GM18520 (cell line): ENCODE data around the gene CYBC1.

Experiments used
- ATAC-seq: cut with Tn5 transposase; IDR thresholded peaks from one replicate; pipeline ENCODE4 v1.9.1; 2021; ENCODE audit not compliant: unreplicated experiment

Gene CYBC1

GRCh38 chr17:82449131-82449882 is 1.2 kb downstream of the CYBC1 start:
- no peak for ATAC-seq

- no peak for ATAC-seq
These were observed 2.7 kb downstream of the CYBC1 start for GRCh38 chr17:82447876-82448275.

DNA sequence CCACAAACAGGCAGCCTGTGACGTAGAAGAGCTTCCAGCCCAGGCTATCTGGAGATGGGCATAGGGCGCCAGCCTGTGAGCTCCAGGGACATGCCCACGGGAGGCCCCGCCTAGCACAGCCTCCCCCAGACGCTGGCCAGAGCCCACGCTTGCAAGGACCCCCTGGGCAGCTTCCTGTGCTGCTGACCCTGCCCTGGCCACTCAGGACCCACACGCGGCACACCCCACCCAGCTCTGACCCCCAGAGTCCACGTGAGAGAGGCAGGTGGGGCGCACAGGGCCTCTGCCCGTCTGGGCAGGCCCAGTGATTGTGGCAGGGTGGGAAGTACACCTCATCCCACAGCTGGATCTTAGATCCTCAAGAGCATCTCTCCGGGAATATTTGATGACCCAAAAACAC is 3.9 kb downstream of the CYBC1 start:
- ATAC-seq: no peak

- ATAC-seq: no peak
These were observed 4.4 kb downstream of the CYBC1 start for GRCh38 chr17:82446124-82446523.

GRCh38 chr17:82445542-82445941 is 5.0 kb downstream of the CYBC1 start:
- ATAC-seq: no peak

DNA sequence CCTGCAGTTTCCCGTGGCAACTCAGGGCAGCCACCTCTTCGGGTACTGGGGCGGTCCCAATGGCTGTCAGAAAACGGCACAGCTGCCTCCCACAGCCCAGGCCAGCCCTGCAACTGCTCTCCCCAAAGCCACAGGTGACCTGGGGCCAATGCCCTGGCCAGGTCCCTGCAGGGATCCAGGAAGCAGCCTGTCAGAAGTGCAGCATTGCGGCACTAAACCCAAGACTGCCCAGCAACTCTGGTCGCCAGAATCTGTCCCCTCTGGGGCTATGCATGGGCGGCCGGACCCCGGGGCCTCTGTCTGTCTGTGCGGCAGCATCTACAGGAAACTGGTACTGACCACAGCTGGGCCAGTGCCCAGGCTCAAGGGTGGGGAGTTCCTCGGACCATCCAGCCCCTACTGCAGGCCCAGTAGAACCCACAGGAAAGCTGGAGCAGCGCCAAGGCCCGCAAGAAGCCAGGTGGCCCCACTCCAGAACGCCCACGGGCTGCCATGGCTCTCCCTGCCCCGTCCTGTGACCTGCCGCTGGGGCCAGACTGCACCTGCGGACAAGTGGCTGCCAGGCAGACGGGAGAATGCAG is 5.5 kb downstream of the CYBC1 start:
- no peak for ATAC-seq

DNA sequence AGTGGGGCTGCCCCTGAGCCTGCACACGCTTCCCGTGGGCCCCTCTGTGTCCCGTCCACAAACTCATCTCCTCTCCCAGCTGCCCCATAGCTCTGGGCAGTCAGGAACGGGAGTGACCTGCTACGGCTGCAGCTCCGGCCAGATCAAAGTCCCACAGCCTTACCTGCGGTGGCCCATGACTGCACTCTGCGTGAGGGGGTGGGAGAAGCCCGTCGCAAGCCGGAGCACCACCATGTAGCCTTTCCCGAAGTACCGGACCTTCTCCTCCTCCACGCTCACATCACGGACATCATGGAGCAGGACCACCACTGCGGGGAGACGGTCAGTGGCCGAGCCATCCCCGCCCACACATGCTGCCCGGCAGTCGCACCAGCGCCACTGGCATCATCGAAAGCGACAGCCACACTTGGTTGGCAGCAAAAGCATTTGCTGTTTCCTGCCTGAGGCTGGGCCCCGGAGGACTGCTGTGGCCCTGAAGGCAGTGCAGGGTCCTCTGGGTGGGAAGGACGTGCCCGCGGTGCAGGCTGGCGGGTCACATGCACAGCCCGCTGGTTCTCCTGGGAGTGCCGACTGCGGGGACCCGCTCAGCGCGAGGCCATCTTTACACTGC is 6.2 kb downstream of the CYBC1 start:
- ATAC-seq: no peak

GRCh38 chr17:82443465-82444283 is 6.9 kb downstream of the CYBC1 start:
- ATAC-seq: no peak

DNA sequence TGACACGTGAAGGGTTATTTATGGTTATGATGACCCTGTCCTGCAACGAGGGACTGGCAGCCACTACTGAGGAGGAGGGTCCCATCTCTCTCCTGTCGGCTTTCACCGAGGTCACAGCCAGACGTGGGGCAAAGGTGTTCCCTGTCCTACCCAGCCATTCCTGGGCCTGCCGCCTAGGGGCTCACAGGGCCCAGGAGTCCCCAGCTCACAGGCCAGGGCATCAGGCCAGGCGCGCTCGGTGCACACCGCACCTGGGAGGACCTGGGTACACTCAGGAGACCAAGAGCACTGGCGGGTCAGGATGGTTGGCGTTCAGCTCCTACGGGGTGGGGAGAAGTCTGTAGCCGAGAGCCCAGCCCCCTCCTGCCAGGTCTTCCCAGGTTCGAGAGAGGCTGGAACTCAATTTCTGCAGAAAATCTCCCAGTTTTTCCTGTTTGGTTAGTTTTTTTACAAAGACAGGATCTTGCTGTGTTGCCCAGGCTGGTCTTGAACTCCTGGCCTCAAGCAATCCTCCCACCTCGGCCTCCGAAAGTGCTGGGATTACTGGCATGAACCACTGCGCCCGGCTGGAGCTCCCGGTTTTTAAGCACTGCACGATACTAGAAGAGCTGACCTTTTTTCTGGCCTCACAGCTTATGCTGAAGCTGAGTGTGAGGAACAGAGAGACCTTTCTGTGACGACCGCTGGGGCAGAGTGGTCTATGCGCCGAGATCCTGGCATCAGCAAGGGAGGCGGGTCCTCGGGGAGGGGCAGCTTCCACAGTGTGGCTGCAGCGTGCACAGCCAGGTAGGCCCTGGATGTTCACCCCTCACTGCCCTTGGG is 7.7 kb downstream of the CYBC1 start:
- no peak for ATAC-seq

DNA sequence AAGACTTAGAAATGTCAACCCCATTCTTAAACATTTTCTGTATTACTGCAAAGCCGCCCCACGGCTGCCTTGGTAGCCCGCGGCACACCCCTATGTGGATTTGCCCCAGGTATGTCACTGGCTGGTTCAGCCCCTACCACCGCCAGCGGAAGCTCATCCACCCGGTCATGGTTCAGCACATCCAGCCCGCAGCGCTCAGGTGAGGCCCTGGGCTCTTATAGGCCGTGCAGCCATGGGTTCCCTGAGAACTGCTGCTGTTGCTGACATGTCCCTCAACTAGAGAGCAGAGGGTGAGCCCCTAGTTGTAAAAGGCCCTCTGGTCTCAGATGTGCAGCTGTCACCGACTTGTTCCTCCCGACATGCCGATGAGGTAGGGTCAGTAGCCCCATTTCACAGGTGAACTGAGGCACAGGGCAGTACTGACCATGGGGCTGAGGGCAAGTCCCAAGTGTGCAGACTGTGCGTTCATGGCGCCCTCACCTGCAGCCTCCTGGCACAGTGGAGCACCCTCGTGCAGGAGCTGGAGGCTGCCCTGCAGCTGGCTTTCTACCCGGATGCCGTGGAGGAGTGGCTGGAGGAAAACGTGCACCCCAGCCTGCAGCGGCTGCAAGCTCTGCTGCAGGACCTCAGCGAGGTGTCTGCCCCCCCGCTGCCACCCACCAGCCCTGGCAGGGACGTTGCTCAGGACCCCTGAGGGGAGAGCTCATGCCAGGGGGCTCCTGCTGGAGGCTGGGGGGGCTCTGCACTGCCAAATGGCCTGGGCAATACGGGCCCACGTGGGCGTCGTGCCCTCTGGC is 8.7 kb downstream of the CYBC1 start:
- no peak for ATAC-seq

GRCh38 chr17:82440991-82441627 is 9.4 kb downstream of the CYBC1 start:
- no peak for ATAC-seq

DNA sequence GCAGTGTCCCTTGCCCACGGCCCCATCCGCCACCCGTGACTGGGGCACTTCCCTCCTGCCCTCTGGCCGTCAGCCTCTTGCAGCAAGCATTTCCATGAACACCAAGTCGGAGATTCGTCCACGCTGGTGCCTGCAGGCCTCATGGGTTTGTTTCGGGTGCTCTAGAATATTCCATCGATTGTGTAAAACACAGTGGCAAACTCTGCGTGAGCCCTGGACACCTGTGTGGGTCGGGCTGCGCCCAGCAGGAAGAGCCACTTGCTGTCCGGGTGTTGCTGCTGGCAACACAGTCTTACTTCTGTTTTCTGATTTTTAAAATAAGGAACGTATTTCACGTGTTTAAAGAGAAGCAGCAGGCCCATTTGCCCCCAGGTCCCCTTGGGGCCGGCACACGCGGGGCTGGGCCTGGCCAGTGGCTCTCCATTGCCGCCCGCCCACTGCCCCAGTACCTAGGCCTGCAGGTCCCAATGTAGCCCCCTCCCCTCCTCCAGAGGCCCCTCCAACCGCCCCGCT is 10.0 kb downstream of the CYBC1 start:
- no peak for ATAC-seq

DNA sequence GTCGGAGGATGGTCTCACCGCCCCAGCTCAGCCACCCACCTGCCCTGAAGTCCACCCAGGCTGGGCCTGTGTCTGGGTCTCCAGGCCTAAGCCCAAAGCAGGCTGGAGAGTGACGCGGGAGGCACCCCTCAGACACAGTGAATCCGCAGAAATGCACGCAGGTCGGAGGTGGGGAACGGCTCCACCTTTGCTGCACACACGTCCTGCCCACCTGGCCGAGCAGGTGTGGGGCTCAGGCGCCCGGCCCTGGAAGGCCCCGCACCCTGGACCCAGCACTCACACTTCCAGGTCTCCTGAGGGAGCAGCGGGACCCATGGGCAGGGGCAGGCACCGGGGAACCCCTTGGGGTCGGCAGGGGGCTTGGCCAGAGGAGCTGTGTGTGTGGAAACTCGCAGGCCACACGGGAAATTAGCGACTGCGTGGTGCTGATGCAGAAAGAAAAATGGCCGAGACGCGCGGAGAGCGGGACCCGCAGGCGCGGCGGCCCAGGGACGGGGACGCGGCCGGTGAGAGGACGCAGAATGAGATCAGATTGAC is 10.7 kb downstream of the CYBC1 start:
- ATAC-seq: no peak

GRCh38 chr17:82439194-82439828 is 11.2 kb downstream of the CYBC1 start:
- ATAC-seq: no peak

- no peak for ATAC-seq
These were observed 12.0 kb downstream of the CYBC1 start for GRCh38 chr17:82438401-82439193.

DNA sequence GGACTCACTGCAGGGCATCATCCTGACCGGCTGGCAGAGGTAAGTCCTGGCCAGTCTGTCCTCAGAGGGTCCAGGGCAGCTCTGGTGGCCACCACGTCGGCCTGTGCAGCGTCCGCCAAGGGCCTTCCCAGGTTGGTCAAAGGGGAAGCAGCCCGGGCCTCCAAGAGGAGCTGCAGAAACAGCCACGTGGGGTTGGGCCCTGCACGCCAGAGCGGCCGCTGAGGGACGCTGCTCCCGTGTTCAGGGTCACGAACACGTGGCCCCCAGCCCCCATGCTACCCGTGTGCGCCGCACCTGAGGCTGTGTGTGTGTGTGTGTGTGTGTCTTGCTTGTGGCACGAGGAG is 13.3 kb downstream of the CYBC1 start:
- ATAC-seq: no peak

DNA sequence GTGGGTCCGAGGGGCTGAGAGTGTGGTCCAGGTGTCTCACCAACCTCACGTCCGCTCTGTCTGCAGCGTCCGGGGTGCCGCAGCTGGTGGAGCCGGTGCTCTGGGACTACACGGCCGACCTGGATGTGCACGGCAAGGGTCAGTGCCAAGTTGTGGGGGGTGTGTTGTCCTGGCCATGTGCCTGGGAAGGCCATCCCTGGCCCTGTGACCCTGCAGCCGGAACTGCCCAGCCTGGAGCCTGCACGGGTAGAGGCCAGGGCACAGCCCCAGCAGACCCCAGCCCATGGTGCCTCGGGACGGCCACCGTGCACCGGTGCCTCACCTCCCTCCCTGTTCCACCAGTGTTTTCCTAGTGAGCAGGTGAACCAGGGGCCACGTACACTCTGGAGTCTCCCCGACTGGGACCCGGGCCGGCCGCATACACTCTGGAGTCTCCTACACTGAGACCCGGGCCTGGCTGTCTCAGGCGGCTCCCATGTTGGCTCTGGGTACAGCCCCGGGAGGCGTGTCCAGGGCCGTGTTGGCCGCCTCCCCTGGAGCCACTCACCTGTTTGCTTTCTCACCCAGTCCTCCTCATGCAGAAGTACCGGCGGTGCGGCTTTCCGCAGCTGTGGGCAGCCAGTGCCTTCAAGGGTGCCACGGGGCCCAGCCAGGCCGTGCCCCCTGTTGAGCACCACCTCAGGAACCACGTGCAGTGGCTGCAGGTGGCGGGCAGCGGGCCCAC is 13.8 kb downstream of the CYBC1 start:
- ATAC-seq: no peak
